ENCODE data around the gene SIAH2. TPM values are rescaled to one million over a fixed set of nuclear protein-coding genes. Genes with fewer than 3 reads are reported as not detected.

SIAH2 gene
- total RNA-seq, 1 experiment from 2014 or later = 54.8 TPM

GRCh38 chr3:150720444-150720843, 42.5 kb downstream of the SIAH2 start:
- DNase-seq = no peak
- Histone ChIP-seq H3K4me3 (ENCODE audit: insufficient read depth, low read depth, low read length) (no peak overlapping the region), H3K36me3 (replicated peaks; ENCODE audit: control insufficient read depth, insufficient read depth, low read length) (no peaks in the 10 kb centered on the region), H3K27me3 (ENCODE audit: control insufficient read depth, insufficient read depth, low read length) (no peaks in the 10 kb centered on the region)

GRCh38 chr3:150710097-150710496, 52.9 kb downstream of the SIAH2 start:
- Histone ChIP-seq H3K36me3 (replicated peaks; ENCODE audit: control insufficient read depth, insufficient read depth, low read length) (no peaks in the 10 kb centered on the region), H3K4me3 (ENCODE audit: insufficient read depth, low read depth, low read length) (no peak overlapping the region), H3K27me3 (ENCODE audit: control insufficient read depth, insufficient read depth, low read length) (no peaks in the 10 kb centered on the region)
- DNase-seq = no peak

- no peaks in the 10 kb centered on the region for H3K27me3 ChIP-seq (ENCODE audit: control insufficient read depth, insufficient read depth, low read length)
- no peaks in the 10 kb centered on the region for H3K36me3 ChIP-seq (replicated peaks; ENCODE audit: control insufficient read depth, insufficient read depth, low read length)
- peak; percentile 92 for DNase-seq
- H3K4me3 ChIP-seq (ENCODE audit: insufficient read depth, low read depth, low read length) = peak within 1 kb of the TSS; percentile 83
Observed at GRCh38 chr3:150703756-150704344, 59.1 kb downstream of the SIAH2 start, which contains the start of gene ERICH6. Gene ERICH6 (minus strand): TSS chr3:150703920. CDS start chr3:150703898, 22 bp downstream.

- H3K27me3 ChIP-seq (ENCODE audit: control insufficient read depth, insufficient read depth, low read length) = no peaks in the 10 kb centered on the region
- peak overlapping the region; percentile 83 for H3K4me3 ChIP-seq (ENCODE audit: insufficient read depth, low read depth, low read length)
- no peaks in the 10 kb centered on the region for H3K36me3 ChIP-seq (replicated peaks; ENCODE audit: control insufficient read depth, insufficient read depth, low read length)
- DNase-seq = peak; percentile 55
Observed at GRCh38 chr3:150703299-150703755, 59.6 kb downstream of the SIAH2 start.

GRCh38 chr3:150699068-150699639, 63.8 kb downstream of the SIAH2 start:
- H3K4me3 ChIP-seq (ENCODE audit: insufficient read depth, low read depth, low read length) = no peak overlapping the region
- H3K27me3 ChIP-seq (ENCODE audit: control insufficient read depth, insufficient read depth, low read length) = no peaks in the 10 kb centered on the region
- DNase-seq = no peak
- no peaks in the 10 kb centered on the region for H3K36me3 ChIP-seq (replicated peaks; ENCODE audit: control insufficient read depth, insufficient read depth, low read length)

- no peak for DNase-seq
- H3K4me3 ChIP-seq (ENCODE audit: insufficient read depth, low read depth, low read length) = no peak overlapping the region
- H3K27me3 ChIP-seq (ENCODE audit: control insufficient read depth, insufficient read depth, low read length) = no peaks in the 10 kb centered on the region
- H3K36me3 ChIP-seq (replicated peaks; ENCODE audit: control insufficient read depth, insufficient read depth, low read length) = no peaks in the 10 kb centered on the region
Observed at GRCh38 chr3:150697646-150698045, 65.3 kb downstream of the SIAH2 start.

- DNase-seq = no peak
- no peaks in the 10 kb centered on the region for H3K27me3 ChIP-seq (ENCODE audit: control insufficient read depth, insufficient read depth, low read length)
- no peaks in the 10 kb centered on the region for H3K36me3 ChIP-seq (replicated peaks; ENCODE audit: control insufficient read depth, insufficient read depth, low read length)
- no peak overlapping the region for H3K4me3 ChIP-seq (ENCODE audit: insufficient read depth, low read depth, low read length)
Observed at GRCh38 chr3:150691414-150692040, 71.4 kb downstream of the SIAH2 start.

Other genes with a start within 250 kb of the SIAH2 start
- gene SERP1, start 216.7 kb downstream of the SIAH2 start, total RNA-seq (2014; rRNA removed; shearing (Covaris generic)) = 133 and 143 TPM in 2 replicates
- gene EIF2A, start 216.4 kb downstream of the SIAH2 start, total RNA-seq (2014; rRNA removed; shearing (Covaris generic)) = 81.3 and 141 TPM in 2 replicates
- gene SELENOT, start 159.8 kb downstream of the SIAH2 start, total RNA-seq (2014; rRNA removed; shearing (Covaris generic)) = 106 and 140 TPM in 2 replicates
- 0.17 TPM in 1 of 2 replicates, not detected in the other for gene ERICH6, start 59.2 kb downstream of the SIAH2 start, total RNA-seq (2014; rRNA removed; shearing (Covaris generic))
- gene MINDY4B, start 142.3 kb upstream of the SIAH2 start, total RNA-seq (2014; rRNA removed; shearing (Covaris generic)) = not detected in 2 replicates
- gene CLRN1, start 209.6 kb upstream of the SIAH2 start, total RNA-seq (2014; rRNA removed; shearing (Covaris generic)) = 0.17 and 0.22 TPM in 2 replicates